Prostate gland (tissue), 2 donors: ENCODE data around the gene COX7B.
"Not testable (repeated sequence)": the region's sequence is repeated elsewhere in the genome, so short reads cannot be mapped to it uniquely, and the experiment has no call there.

Experiments
- POLR2A ChIP-seq: fragments of 450-650 bp; IDR thresholded peaks from one replicate; pipeline ENCODE4 v1.6.1; 2016; ENCODE audit warnings: antibody characterized with exemption, mild to moderate bottlenecking
- TF ChIP-seq, protein P1 (sequence below), 4 experiments: fragments of 200-600 bp in 2 of 4; fragments of 450-650 bp in 2 of 4; sonication (generic) in 2 of 4; IDR thresholded peaks; 1 replicate in 3 of 4; 2 replicates in 1 of 4; pipeline ENCODE4 v1.5.1; 2016 to 2019; ENCODE audit warnings: antibody characterized with exemption in 4 of 4, mild to moderate bottlenecking in 2 of 4, moderate library complexity in 2 of 4

DNA sequence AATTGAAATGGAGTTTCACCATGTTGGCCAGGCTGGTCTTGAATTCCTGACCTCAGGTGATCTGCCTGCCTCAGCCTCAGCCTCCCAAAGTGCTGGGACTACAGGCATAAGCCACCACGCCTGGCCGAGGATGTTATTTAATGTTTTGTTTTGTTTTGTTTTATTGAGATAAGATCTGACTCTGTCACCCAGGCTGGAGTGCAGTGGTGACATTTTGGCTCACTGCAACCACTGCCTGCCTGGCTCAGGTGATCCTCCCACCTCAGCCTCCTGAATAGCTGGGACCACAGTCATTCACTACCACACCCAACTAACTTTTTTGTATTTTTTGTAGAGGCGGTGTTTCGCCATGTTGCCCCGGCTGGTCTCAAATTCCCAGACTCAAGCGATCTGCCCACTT lies 45.8 kb downstream of the COX7B start:
- not testable (repeated sequence) for TF ChIP-seq POLR2A
- TF ChIP-seq, protein P1, sequence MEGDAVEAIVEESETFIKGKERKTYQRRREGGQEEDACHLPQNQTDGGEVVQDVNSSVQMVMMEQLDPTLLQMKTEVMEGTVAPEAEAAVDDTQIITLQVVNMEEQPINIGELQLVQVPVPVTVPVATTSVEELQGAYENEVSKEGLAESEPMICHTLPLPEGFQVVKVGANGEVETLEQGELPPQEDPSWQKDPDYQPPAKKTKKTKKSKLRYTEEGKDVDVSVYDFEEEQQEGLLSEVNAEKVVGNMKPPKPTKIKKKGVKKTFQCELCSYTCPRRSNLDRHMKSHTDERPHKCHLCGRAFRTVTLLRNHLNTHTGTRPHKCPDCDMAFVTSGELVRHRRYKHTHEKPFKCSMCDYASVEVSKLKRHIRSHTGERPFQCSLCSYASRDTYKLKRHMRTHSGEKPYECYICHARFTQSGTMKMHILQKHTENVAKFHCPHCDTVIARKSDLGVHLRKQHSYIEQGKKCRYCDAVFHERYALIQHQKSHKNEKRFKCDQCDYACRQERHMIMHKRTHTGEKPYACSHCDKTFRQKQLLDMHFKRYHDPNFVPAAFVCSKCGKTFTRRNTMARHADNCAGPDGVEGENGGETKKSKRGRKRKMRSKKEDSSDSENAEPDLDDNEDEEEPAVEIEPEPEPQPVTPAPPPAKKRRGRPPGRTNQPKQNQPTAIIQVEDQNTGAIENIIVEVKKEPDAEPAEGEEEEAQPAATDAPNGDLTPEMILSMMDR (IDR thresholded peaks at IDR 0.05): not testable (repeated sequence)
